ENCODE results near the gene ARID1B. TPM values are rescaled to one million over a fixed set of nuclear protein-coding genes. Genes with fewer than 3 reads are reported as not detected.

Gene ARID1B
- total and polyA plus RNA-seq, 2 of the 4 experiments (the other 2 are of a cell fraction), result 14.5 to 20.1 TPM

DNA sequence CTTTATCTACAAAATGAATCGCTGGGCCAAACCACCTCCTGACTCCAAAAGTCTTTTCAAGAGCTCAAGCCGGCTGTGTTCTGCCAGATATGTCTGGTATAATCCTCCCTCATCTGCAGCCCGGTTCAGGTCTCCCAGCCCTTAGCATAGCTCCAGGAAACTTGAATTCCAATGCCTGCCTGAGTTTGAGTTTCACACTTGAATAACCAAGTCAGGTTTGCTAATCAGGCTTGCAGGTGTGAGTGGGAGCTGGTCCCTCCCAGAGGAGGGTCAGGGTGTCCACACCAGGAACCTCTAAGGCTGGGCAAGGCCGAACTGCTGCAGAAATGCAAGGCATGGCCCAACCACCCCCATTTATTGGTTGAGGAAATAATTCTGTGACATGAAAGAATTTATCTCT, 449.6 kb downstream of the ARID1B start:
- Histone ChIP-seq H3K14ac (replicated peaks; ENCODE audit: low read depth, low read length) (no peak overlapping the region), H3K36me3 (ENCODE audit: control insufficient read depth, insufficient read depth, low read length) (no peaks in the 10 kb centered on the region), H2BK120ac (ENCODE audit: low read depth, low read length) (no peak overlapping the region), H3K56ac (ENCODE audit: extremely low read depth, insufficient read depth, low read length) (no peak overlapping the region), H3K27me3 (ENCODE audit: control insufficient read depth, insufficient read depth, low read length) (peaks cover 2% of the 10 kb centered on the region; the same call in 1 of the 2 replicates), H3K9ac (ENCODE audit: low read depth, low read length) (no peak overlapping the region), H2AK5ac (ENCODE audit: low read depth, low read length) (no peak overlapping the region), H3K4ac (ENCODE audit: low read depth, low read length) (no peak overlapping the region), H3K9me3 (ENCODE audit: control insufficient read depth, insufficient read depth, low read length) (no peaks in the 10 kb centered on the region), H4K20me1 (ENCODE audit: insufficient read depth, low read length) (no peaks in the 10 kb centered on the region), H4K91ac (ENCODE audit: insufficient read depth, low read depth, low read length) (no peak overlapping the region), H3K23ac (ENCODE audit: low read depth, low read length) (no peak overlapping the region), H3K4me3 (ENCODE audit: insufficient read depth, low read depth, low read length) (no peak overlapping the region), H3K79me1 (ENCODE audit: low read depth in 1 of 2, low read length in 2 of 2) (0 out of 4 replicates have a peak, but pooled peaks cover 0 to under 1% of the 10 kb centered on the region in 2 experiments), H4K8ac (ENCODE audit: low read depth in 2 of 2, low read length in 2 of 2) (no peak overlapping the region), H2BK5ac (ENCODE audit: low read depth, low read length, poor library complexity, severe bottlenecking) (no peak overlapping the region), H2BK20ac (ENCODE audit: low read depth, low read length) (no peak overlapping the region), H3K4me1 (ENCODE audit: control insufficient read depth, insufficient read depth, low read length) (no peaks in the 10 kb centered on the region), H3K18ac (ENCODE audit: low read depth, low read length) (no peak overlapping the region), H4K5ac (ENCODE audit: low read depth, low read length) (no peak overlapping the region), H2AFZ (replicated peaks; ENCODE audit: low read length, poor library complexity) (no peak overlapping the region), H2AK9ac (replicated peaks; ENCODE audit: low read depth, low read length, poor library complexity) (no peak overlapping the region), H3K27ac (ENCODE audit: insufficient read depth, low read length) (no peak overlapping the region), H3K9me1 (ENCODE audit: insufficient read depth, low read length) (peaks cover 4% of the 10 kb centered on the region; the same call in 1 of the 2 replicates), H2BK15ac (ENCODE audit: low read depth, low read length) (no peak overlapping the region), H3K4me2 (ENCODE audit: low read depth, low read length) (no peak overlapping the region)
- ChIA-PET CTCF (interaction anchor here (0.6 kb wide), 1 partner anchor 1180 kb away, joined by 3 read pairs; no protein-coding TSS in a partner anchor), POLR2A (ENCODE audit: unreplicated experiment) (interaction anchor here (0.6 kb wide), 1 partner anchor 13 kb away, joined by 11 read pairs; no protein-coding TSS in a partner anchor)
- WGBS, 2 experiments (ENCODE audit: extremely low coverage in 2 of 2, insufficient read length in 1 of 2), result no CpG with 5 or more reads among the region's 4 CpGs
- no peak for TF ChIP-seq MAZ (IDR thresholded peaks at IDR 0.05; ENCODE audit: borderline replicate concordance, low read depth, low read length)
- TF ChIP-seq POLR2A (IDR thresholded peaks at IDR 0.05; ENCODE audit: low read depth, low read length), result no peak
- TF ChIP-seq, protein P1, sequence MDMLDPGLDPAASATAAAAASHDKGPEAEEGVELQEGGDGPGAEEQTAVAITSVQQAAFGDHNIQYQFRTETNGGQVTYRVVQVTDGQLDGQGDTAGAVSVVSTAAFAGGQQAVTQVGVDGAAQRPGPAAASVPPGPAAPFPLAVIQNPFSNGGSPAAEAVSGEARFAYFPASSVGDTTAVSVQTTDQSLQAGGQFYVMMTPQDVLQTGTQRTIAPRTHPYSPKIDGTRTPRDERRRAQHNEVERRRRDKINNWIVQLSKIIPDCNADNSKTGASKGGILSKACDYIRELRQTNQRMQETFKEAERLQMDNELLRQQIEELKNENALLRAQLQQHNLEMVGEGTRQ (IDR thresholded peaks at IDR 0.05; ENCODE audit: low read depth, low read length), result no peak
- TF ChIP-seq MXI1 (IDR thresholded peaks at IDR 0.05; ENCODE audit: borderline replicate concordance, low read depth, low read length), result no peak
- TF ChIP-seq, protein P2, sequence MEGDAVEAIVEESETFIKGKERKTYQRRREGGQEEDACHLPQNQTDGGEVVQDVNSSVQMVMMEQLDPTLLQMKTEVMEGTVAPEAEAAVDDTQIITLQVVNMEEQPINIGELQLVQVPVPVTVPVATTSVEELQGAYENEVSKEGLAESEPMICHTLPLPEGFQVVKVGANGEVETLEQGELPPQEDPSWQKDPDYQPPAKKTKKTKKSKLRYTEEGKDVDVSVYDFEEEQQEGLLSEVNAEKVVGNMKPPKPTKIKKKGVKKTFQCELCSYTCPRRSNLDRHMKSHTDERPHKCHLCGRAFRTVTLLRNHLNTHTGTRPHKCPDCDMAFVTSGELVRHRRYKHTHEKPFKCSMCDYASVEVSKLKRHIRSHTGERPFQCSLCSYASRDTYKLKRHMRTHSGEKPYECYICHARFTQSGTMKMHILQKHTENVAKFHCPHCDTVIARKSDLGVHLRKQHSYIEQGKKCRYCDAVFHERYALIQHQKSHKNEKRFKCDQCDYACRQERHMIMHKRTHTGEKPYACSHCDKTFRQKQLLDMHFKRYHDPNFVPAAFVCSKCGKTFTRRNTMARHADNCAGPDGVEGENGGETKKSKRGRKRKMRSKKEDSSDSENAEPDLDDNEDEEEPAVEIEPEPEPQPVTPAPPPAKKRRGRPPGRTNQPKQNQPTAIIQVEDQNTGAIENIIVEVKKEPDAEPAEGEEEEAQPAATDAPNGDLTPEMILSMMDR (conservative IDR thresholded peaks at IDR 0.05; ENCODE audit: low read depth, low read length), result no peak
- TF ChIP-seq SMC3 (IDR thresholded peaks at IDR 0.05; ENCODE audit: low read depth, low read length), result no peak
- no peak for TF ChIP-seq RCOR1 (IDR thresholded peaks at IDR 0.05; ENCODE audit: insufficient replicate concordance, low read length)
- TF ChIP-seq, protein P3, sequence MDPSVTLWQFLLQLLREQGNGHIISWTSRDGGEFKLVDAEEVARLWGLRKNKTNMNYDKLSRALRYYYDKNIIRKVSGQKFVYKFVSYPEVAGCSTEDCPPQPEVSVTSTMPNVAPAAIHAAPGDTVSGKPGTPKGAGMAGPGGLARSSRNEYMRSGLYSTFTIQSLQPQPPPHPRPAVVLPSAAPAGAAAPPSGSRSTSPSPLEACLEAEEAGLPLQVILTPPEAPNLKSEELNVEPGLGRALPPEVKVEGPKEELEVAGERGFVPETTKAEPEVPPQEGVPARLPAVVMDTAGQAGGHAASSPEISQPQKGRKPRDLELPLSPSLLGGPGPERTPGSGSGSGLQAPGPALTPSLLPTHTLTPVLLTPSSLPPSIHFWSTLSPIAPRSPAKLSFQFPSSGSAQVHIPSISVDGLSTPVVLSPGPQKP (IDR thresholded peaks at IDR 0.05; ENCODE audit: borderline replicate concordance, low read depth, low read length), result no peak
- TF ChIP-seq RAD21 (IDR thresholded peaks at IDR 0.05; ENCODE audit: low read length), result no peak
- no TSS peak for BruUV-seq (replicated peaks)
- dilution Hi-C loops (cut with HindIII; ENCODE audit: low sequenced_read_pairs, unreplicated experiment) (no loop called here), in situ Hi-C loops (cut with MboI; ENCODE audit: low sequenced_read_pairs) (no loop called here), intact Hi-C loops (cut with micrococcal nuclease) (no loop called here)
- no peak for DNase-seq
- no peak for ATAC-seq (ENCODE audit: low read depth)

All from IMR-90 (cell line).